Inflammatory macrophage treated with lipopolysaccharide for 1 hour (primary cell): ENCODE results near the gene STK26.
"Not testable (repeated sequence)": the region's sequence is repeated elsewhere in the genome, so short reads cannot be mapped to it uniquely, and the experiment has no call there.

ENCODE experiments used
- DNase-seq, 2 donors: peaks; one replicate each; pipeline ENCODE4 v3.0.0-alpha.2; 2020 to 2022

Gene STK26

DNA sequence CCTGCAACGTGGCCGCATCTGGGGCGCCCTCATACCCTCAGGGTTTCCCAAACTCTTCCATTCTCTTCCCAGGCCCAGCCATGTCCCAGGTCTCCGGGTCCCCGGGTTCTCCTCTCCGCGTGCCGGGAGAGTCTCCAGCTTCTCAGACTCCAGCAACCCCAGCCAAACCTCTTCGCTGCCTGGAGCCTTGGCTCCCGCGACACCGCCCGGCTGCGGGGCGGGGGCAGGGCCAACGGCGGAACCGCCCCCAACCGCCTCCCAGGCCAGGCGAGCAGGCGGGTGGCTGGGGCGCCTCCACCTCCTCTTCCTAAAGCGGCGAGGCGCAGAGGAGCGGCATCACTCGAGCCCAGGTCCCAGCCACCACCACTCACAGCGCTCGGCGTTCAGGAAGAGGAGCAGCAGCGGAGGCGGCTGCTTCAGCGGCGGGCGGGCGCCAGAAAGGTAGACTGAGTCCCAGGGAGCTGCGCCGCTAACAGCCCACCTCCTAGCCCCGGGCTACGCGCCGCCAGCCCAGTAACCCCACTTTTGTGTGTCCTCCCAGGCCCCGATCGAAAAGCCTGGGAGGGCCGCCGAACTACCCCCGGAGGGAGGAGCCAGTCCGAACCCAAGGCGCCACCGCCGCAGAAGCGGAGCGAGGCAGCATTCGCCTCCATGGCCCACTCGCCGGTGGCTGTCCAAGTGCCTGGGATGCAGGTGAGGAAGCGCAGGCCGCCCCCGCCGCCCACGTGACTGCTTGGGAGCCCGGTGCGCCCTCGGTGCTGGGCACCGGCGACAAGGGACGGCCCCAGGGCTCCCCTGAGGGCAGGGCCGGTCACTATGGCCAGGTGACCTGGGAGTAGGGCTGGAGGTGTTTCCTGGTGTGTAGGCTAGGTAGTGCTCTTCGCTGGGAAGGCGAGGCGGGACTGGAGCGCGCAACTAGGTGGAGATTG, at the start of gene STK26:
Gene STK26 (plus strand): TSS at position 336 of the 929 bp plus-strand sequence. CDS start 316 bp downstream, at position 652.
- DNase-seq, result peak; percentile 57 to 63

DNA sequence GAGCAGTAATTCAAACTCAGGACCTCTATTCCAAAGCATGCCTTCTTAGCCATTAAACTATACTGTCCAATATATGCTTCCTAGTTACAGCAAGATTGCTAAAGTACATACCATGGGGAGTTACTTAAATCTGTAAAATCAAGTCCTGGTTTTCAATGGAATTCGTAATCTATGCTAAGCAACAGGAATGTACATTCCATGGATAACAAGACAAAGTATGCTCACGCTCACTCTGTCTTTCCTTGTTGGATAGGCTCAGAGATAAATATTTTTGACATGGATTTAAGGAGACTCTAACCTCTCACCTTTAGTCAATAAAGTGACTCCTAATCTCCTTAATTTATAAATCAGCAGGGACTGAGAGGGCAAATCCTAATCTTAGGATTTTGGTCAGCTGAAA, 47.3 kb upstream of the STK26 start:
- no peak for DNase-seq

DNA sequence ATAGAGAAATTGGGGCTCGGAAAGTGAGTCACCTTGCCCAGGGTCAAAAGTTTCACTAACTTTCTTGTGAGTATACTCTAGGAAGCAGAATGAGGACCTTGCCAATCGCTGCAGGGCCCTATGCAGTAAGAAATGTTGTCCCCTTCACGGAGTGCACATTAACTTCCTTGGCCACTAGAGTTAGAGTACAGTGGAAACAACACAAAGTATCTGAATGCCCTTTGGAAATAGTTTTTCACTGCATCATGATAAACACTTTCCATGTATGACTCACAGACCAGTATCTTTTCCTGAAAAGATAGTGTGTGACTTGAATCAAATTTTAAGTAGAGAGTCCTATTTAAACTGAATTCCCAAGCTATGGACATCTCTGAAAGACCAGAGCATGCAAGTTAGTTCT, 45.5 kb upstream of the STK26 start:
- DNase-seq, result no peak

- DNase-seq, result no peak
Measured at GRCh38 chrX:131979116-131979515, 44.0 kb upstream of the STK26 start.

DNA sequence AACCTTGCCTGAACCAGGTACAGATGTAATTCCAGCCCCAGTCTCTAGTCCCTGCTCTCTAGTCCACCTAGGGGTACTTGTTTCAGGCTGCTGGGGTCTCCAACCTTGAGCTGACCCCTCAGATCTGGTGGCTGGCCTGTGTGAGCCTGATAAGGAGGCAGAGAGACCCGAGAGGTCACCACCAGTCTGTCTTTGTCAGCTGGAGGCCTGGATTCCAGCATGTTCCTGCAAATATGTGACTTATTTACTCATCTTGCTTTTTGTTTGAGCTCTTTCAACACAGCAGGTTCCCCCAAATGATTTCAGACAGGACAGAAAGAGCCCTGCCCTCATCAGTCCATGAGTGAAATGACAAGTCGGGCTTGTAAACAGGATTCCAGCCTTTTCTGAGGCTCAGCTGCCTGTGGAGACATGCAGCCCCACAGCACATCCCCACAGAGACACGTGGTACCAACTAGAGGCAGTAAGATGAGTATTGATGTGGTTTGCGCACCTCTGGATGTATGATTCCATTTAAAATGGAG, 37.5 kb upstream of the STK26 start:
- peak in 1 of 2 donors; percentile 15 for DNase-seq

GRCh38 chrX:131987252-131987651, 35.9 kb upstream of the STK26 start:
- peak; percentile 56 to 73 for DNase-seq

DNA sequence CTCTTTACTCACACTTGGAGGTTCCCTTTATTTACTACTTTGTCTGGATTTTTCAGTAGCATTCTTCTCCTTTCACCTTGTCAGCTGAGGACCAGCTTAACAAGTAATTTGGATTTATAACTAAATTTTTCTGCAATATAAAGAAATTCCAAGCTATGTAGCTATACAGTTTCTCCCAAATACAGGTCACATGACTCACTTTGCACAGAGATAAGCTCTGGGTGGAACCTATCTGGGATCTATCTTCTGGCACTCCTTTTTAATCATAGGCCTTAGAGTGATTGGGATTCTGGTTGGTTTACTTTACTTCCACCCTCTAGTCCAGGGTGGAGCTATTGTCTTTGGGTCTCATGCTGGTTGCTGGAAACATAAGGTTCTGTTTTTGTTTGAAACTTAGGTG, 34.9 kb upstream of the STK26 start:
- no peak for DNase-seq

DNA sequence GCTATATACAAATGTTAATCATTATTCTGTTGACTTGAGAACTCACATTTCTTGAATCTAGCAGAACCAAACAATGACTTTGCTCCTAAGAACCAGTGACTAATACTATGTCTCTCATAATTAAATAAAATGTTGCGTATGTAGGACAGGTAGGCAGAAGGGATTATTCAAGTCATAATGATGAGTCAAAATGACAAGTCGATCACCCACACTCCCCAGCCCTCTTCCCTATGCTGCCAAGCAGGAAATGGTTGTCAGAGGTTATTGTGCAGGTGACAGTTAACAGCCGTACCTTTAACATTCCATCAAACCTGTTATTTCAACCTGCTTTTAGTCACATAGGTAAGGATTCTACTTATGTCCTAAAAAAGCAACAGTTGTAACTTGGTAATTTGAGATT, 22.0 kb upstream of the STK26 start:
- no peak for DNase-seq

DNA sequence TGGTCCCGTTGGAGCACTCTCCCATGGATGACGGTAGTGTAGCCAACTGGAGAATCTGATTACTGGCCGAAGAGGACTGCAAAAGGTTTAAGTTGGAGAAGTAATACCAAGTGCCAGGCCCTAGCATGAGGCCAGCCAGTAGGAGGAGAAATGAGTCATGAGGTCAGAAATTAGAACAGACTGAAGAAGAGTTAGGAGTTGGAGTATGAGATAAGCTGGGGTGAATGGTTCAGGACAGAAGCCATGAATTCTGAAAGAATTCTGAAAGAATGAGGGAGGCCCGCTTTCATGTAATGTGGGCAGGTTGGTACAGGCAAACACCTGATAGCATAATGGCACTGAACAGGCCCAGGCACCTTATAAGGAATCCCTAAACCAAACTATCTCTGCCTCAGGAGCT, 18.4 kb upstream of the STK26 start:
- peak in 1 of 2 donors; percentile 42 for DNase-seq

GRCh38 chrX:132009350-132009749, 13.8 kb upstream of the STK26 start:
- no peak for DNase-seq

DNA sequence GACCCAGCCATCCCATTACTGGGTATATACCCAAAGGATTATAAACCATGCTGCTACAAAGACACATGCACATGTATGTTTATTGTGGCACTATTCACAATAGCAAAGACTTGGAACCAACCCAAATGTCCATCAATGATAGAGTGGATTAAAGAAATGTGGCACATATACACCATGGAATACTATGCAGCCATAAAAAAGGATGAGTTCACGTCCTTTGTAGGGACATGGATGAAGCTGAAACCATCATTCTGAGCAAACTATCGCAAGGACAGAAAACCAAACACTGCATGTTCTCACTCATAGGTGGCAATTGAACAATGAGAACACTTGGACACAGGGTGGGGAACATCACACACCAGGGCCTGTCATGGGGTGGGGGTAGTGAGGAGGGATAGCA, 12.9 kb upstream of the STK26 start:
- DNase-seq, result not testable (repeated sequence)

DNA sequence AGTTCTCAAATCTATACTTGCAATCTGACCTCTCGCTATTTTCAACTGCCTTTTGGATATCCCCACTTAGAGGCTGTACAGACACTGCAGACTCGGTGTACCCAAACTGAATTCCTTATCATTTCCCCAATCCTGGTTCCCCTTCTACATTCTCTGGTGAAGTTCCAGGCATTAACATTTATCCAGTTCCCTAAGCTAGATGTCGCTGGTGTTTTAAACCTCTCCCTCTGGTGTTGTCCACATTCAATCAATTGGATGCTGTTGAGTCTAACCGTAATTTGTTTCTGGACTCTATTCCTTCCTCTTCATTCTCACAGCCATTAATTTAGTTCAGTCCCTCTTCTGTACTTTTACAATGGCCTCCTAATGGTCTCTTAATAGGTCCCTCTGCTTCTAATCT, 7.2 kb upstream of the STK26 start:
- DNase-seq, result no peak

GRCh38 chrX:132016628-132017430, 6.3 kb upstream of the STK26 start:
- no peak for DNase-seq

- DNase-seq, result peak in 1 of 2 donors; percentile 25
Measured at GRCh38 chrX:132017431-132018185, 5.5 kb upstream of the STK26 start.

- DNase-seq, result no peak
Measured at GRCh38 chrX:132022198-132022966, 720 bp upstream of the STK26 start.

- no peak for DNase-seq
Measured at GRCh38 chrX:132023896-132024386, 839 bp downstream of the STK26 start.

DNA sequence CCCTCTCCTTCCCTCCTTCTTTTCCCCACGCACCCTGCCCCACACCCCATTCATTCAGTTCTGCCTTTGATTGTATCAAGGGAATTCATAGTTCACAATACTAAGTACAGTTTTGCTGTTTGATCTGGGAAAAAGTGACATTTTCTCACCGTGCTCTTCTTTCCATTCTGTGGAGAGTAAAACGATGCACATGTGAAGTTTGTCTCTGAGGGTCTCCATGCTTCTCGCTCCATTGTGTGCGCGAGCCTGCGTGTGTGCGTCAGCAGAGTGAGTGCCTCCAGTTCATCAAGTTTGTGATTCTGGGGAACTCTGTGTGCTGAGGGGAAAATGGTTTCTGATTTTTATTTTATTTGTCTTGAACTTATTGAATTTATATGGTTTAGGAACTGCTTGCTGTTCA, 1.9 kb downstream of the STK26 start:
- DNase-seq, result no peak

- DNase-seq, result no peak
Measured at GRCh38 chrX:132030264-132030663, 7.2 kb downstream of the STK26 start.

DNA sequence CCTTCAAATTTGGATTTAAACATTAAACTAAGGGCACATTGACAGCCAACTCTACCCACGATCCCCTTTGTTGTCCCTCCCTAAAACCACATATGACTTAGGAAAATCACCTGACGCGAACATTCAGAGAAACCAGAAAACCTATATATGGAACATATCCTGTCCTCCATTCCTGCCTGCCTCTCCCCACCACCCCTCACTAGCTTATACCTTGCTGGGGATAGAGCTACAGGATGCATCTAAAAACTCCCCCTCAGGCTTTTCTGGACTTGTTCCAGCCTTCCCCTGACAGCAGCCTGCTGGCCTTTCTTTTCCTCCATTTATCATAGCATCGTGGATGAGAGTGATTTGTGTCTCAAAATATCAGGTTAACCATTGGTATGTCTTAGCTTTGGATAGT, 8.8 kb downstream of the STK26 start:
- no peak for DNase-seq

GRCh38 chrX:132033166-132033565, 10.1 kb downstream of the STK26 start:
- DNase-seq, result no peak

GRCh38 chrX:132034648-132035047, 11.5 kb downstream of the STK26 start:
- no peak for DNase-seq

DNA sequence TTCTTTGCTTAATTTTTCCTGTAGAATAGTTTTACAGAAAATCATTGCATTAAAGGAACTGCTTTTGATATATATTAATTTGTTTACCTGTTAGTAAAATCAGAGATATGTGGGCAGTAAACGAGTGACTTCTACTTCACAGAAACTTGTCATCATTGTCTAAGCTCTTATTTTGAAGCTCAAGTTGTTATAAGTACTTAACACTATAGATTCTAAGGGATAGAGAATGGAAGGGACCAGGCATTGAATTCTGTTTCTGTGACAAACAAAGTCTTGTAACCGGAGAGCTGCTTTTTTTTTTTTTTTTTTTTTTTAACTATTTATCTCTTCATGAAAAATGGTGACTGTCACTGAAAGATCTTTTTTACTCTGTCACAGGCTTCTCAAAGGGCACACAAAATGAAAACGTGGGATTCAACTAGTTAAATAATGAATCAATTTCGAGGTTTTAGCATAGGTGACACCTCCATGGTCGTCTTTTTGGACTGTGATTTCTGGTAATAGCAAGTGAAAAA, 14.4 kb downstream of the STK26 start:
- no peak for DNase-seq
